Left ventricle myocardium inferior (tissue), 1 donor: ENCODE results near the gene CXorf65. TPM values are rescaled to one million over a fixed set of nuclear protein-coding genes. Genes with fewer than 3 reads are reported as not detected.
A peak's percentile ranks its signal among the peaks of the same experiment; 100 is the strongest.

Experiments used
- DNase-seq: peaks from one replicate; pipeline ENCODE4 v3.0.0-alpha.2; 2020
- H3K27ac ChIP-seq: fragments of 200-600 bp; replicated peaks from 2 replicates; pipeline ENCODE4 v1.8.0; 2021
- H3K27me3 ChIP-seq: fragments of 200-600 bp; 2 replicates; pipeline ENCODE4 v1.8.0; 2021; ENCODE audit warnings: low read depth
- H3K36me3 ChIP-seq: fragments of 200-600 bp; 2 replicates; pipeline ENCODE4 v1.8.0; 2021
- H3K4me1 ChIP-seq: fragments of 200-600 bp; 2 replicates; pipeline ENCODE4 v1.8.0; 2021
- H3K4me3 ChIP-seq: fragments of 200-600 bp; 2 replicates; pipeline ENCODE4 v1.8.0; 2021; ENCODE audit warnings: mild to moderate bottlenecking, moderate library complexity
- H3K9me3 ChIP-seq: fragments of 200-600 bp; replicated peaks from 2 replicates; pipeline ENCODE4 v1.8.0; 2021
- CTCF ChIP-seq: fragments of 200-600 bp; IDR thresholded peaks from 2 replicates; pipeline ENCODE4 v1.8.0; 2021; ENCODE audit warnings: antibody characterized with exemption, mild to moderate bottlenecking, borderline replicate concordance
- intact Hi-C: fragments of 100-400 bp; cut with micrococcal nuclease; formaldehyde crosslinking; loops from one replicate; pipeline ENCODE4 v1.11.0; 2022
- total RNA-seq: library from RNA; stranded (reverse); fragmentation: NEBNext Ultra II Directional; extraction: Animal tissue kit (Norgen Biotek cat#: 25700); gene quantifications from one replicate; pipeline ENCODE4 v1.2.1, GENCODE V29; 2021
- donor health status: DM: no; HTN: yes; CAD: no; lungs with severe emphysema.

The CXorf65 gene
- total RNA-seq, 1 donor from 2014 or later = not detected

GRCh38 chrX:71081330-71082123 is 25.0 kb downstream of the CXorf65 start:
- no peaks in the 10 kb centered on the region for H3K9me3 ChIP-seq
- intact Hi-C loops = no loop called here
- no peak for TF ChIP-seq CTCF
- H3K4me3 ChIP-seq = no peak overlapping the region
- no peaks in the 10 kb centered on the region for H3K4me1 ChIP-seq
- H3K27ac ChIP-seq = no peak overlapping the region
- no peaks in the 10 kb centered on the region for H3K36me3 ChIP-seq
- no peaks in the 10 kb centered on the region for H3K27me3 ChIP-seq
- DNase-seq = no peak

GRCh38 chrX:71070531-71070930 is 36.0 kb downstream of the CXorf65 start:
- intact Hi-C loops = no loop called here
- DNase-seq = no peak

GRCh38 chrX:71068044-71068918 is 38.3 kb downstream of the CXorf65 start, which contains the start of gene SNX12:
Gene SNX12 (minus strand): TSS chrX:71068334. CDS start chrX:71068306, 28 bp downstream.
- no peaks in the 10 kb centered on the region for H3K9me3 ChIP-seq
- H3K27me3 ChIP-seq = no peaks in the 10 kb centered on the region
- H3K27ac ChIP-seq = peak within 1 kb of the TSS; percentile 88
- no peak for TF ChIP-seq CTCF
- H3K4me3 ChIP-seq = peak within 1 kb of the TSS; percentile 74
- no peaks in the 10 kb centered on the region for H3K36me3 ChIP-seq
- peaks cover 7% of the 10 kb centered on the region for H3K4me1 ChIP-seq
- intact Hi-C loops = no loop called here
- DNase-seq = peak; percentile 90

More at GRCh38 chrX:71070531-71070930, 36.0 kb downstream of the CXorf65 start:
- no peak for TF ChIP-seq CTCF
- H3K36me3 ChIP-seq = no peaks in the 10 kb centered on the region
- H3K4me1 ChIP-seq = peaks cover 7% of the 10 kb centered on the region
- no peaks in the 10 kb centered on the region for H3K9me3 ChIP-seq
- H3K27ac ChIP-seq = no peak overlapping the region
- no peaks in the 10 kb centered on the region for H3K27me3 ChIP-seq
- H3K4me3 ChIP-seq = no peak overlapping the region

GRCh38 chrX:71067712-71068043 is 38.9 kb downstream of the CXorf65 start:
- no peak for TF ChIP-seq CTCF
- no peak for DNase-seq
- no peaks in the 10 kb centered on the region for H3K27me3 ChIP-seq
- intact Hi-C loops = no loop called here
- H3K9me3 ChIP-seq = no peaks in the 10 kb centered on the region
- no peaks in the 10 kb centered on the region for H3K36me3 ChIP-seq
- H3K4me3 ChIP-seq = peak overlapping the region; percentile 74
- H3K27ac ChIP-seq = peak overlapping the region; percentile 88
- H3K4me1 ChIP-seq = peaks cover 7% of the 10 kb centered on the region

- intact Hi-C loops = no loop called here
- Histone ChIP-seq H3K4me3 (peak overlapping the region; percentile 74), H3K27me3 (no peaks in the 10 kb centered on the region), H3K27ac (peak overlapping the region; percentile 88), H3K9me3 (no peaks in the 10 kb centered on the region), H3K4me1 (peaks cover 7% of the 10 kb centered on the region), H3K36me3 (peaks cover under 1% of the 10 kb centered on the region)
- no peak for TF ChIP-seq CTCF
- DNase-seq = no peak
These were observed 39.5 kb downstream of the CXorf65 start for GRCh38 chrX:71067089-71067488.
